ENCODE measurements around the gene PRTG.
A peak's percentile ranks its signal among the peaks of the same experiment; 100 is the strongest.
"Not testable (repeated sequence)": the region's sequence is repeated elsewhere in the genome, so short reads cannot be mapped to it uniquely, and the experiment has no call there.

Gene PRTG

GRCh38 chr15:55696221-55696620, 46.7 kb downstream of the PRTG start:
- DNase-seq (ENCODE audit: low spot score): no peak

GRCh38 chr15:55695432-55695831, 47.5 kb downstream of the PRTG start:
- DNase-seq (ENCODE audit: low spot score): no peak

- peak; percentile 36 for DNase-seq (ENCODE audit: low spot score)
Observed at GRCh38 chr15:55694652-55695150, 48.3 kb downstream of the PRTG start.

GRCh38 chr15:55693116-55693515, 49.8 kb downstream of the PRTG start:
- DNase-seq (ENCODE audit: low spot score): not testable (repeated sequence)

GRCh38 chr15:55687792-55688191, 55.2 kb downstream of the PRTG start:
- no peak for DNase-seq (ENCODE audit: low spot score)

GRCh38 chr15:55685286-55685685, 57.7 kb downstream of the PRTG start:
- peak; percentile 26 for DNase-seq (ENCODE audit: low spot score)

GRCh38 chr15:55683376-55683775, 59.6 kb downstream of the PRTG start:
- DNase-seq (ENCODE audit: low spot score): no peak

- peak; percentile 17 for DNase-seq (ENCODE audit: low spot score)
Observed at GRCh38 chr15:55681631-55682030, 61.3 kb downstream of the PRTG start.

- DNase-seq (ENCODE audit: low spot score): no peak
Observed at GRCh38 chr15:55676507-55676906, 66.4 kb downstream of the PRTG start.

- DNase-seq (ENCODE audit: low spot score): no peak
Observed at GRCh38 chr15:55673287-55673686, 69.7 kb downstream of the PRTG start.

GRCh38 chr15:55669270-55669669, 73.7 kb downstream of the PRTG start:
- DNase-seq (ENCODE audit: low spot score): no peak

GRCh38 chr15:55665605-55666227, 77.2 kb downstream of the PRTG start:
- no peak for DNase-seq (ENCODE audit: low spot score)

- DNase-seq (ENCODE audit: low spot score): no peak
Observed at GRCh38 chr15:55661428-55661827, 81.5 kb downstream of the PRTG start.

GRCh38 chr15:55660153-55660552, 82.8 kb downstream of the PRTG start:
- no peak for DNase-seq (ENCODE audit: low spot score)

- no peak for DNase-seq (ENCODE audit: low spot score)
Observed at GRCh38 chr15:55659481-55659880, 83.5 kb downstream of the PRTG start.

- DNase-seq (ENCODE audit: low spot score): no peak
Observed at GRCh38 chr15:55658886-55659285, 84.1 kb downstream of the PRTG start.

GRCh38 chr15:55654561-55655031, 88.4 kb downstream of the PRTG start:
- no peak for DNase-seq (ENCODE audit: low spot score)

GRCh38 chr15:55652909-55653495, 90.0 kb downstream of the PRTG start:
- no peak for DNase-seq (ENCODE audit: low spot score)

- DNase-seq (ENCODE audit: low spot score): no peak
Observed at GRCh38 chr15:55652359-55652758, 90.6 kb downstream of the PRTG start.

- no peak for DNase-seq (ENCODE audit: low spot score)
Observed at GRCh38 chr15:55649058-55649423, 93.9 kb downstream of the PRTG start.

- DNase-seq (ENCODE audit: low spot score): no peak
Observed at GRCh38 chr15:55638764-55639163, 104.2 kb downstream of the PRTG start.

GRCh38 chr15:55637086-55637485, 105.9 kb downstream of the PRTG start:
- DNase-seq (ENCODE audit: low spot score): no peak

GRCh38 chr15:55633731-55634130, 109.2 kb downstream of the PRTG start:
- no peak for DNase-seq (ENCODE audit: low spot score)

- DNase-seq (ENCODE audit: low spot score): no peak
Observed at GRCh38 chr15:55632434-55632833, 110.5 kb downstream of the PRTG start.

Measured in NAMALWA (cell line).